Panc1 (cell line): ENCODE measurements around the gene INTS11. TPM values are rescaled to one million over a fixed set of nuclear protein-coding genes. Genes with fewer than 3 reads are reported as not detected.

Experiments used
- ATAC-seq: fragments of 200-7000 bp; cut with Tn5 transposase; 2 replicates; pipeline ENCODE4 v1.9.1; 2020; ENCODE audit warnings: mild to moderate bottlenecking, moderate library complexity
- BruUV-seq: library from RNA; stranded (reverse); fragments of 400-500 nt; replicated peaks from 2 replicates; lab custom pipeline; 2021; lab: Mats Ljungman, UMichigan
- CTCF ChIA-PET: fragments of 300-600 bp; sonication (Branson Sonifier 250); formaldehyde crosslinking; loops from one replicate; lab custom pipeline; 2022; ENCODE audit warnings: antibody characterized with exemption; lab: Charles Lee
- POLR2A ChIA-PET: fragments of 300-600 bp; sonication (Branson Sonifier 250); formaldehyde crosslinking; loops from one replicate; lab custom pipeline; 2022; ENCODE audit warnings: antibody characterized with exemption; lab: Charles Lee
- DNase-seq: peaks from one replicate; pipeline ENCODE4 v3.0.0-alpha.2; 2010; ENCODE audit warnings: low read depth, low spot score
- H3K27ac ChIP-seq: 2 replicates; pipeline ENCODE4 v1.5.1; 2011; ENCODE audit warnings: mild to moderate bottlenecking, low read length, inconsistent platforms
- H3K27me3 ChIP-seq: fragments of 200-500 bp; sonication (Bioruptor generic); 2 replicates; pipeline ENCODE4 v1.6.0; 2014; ENCODE audit warnings: low read length, inconsistent platforms; ENCODE audit not compliant: control insufficient read depth, insufficient read depth
- H3K36me3 ChIP-seq: fragments of 200-500 bp; sonication (Bioruptor generic); 2 replicates; pipeline ENCODE4 v1.5.1; 2014; ENCODE audit warnings: inconsistent platforms, mild to moderate bottlenecking, low read length, moderate library complexity; ENCODE audit not compliant: control insufficient read depth, insufficient read depth
- H3K4me1 ChIP-seq: 2 replicates; pipeline ENCODE4 v1.5.1; 2011; ENCODE audit warnings: inconsistent platforms, mild to moderate bottlenecking, low read length, moderate library complexity; ENCODE audit not compliant: control insufficient read depth, insufficient read depth
- H3K4me3 ChIP-seq, 2 experiments: 2 replicates each; pipeline ENCODE4 v1.5.1; 2011 to 2012; ENCODE audit warnings: low read depth in 2 of 2, low read length in 2 of 2, mild to moderate bottlenecking in 2 of 2, inconsistent platforms in 1 of 2, moderate library complexity in 1 of 2
- H3K9me3 ChIP-seq: fragments of 200-500 bp; sonication (Bioruptor generic); 2 replicates; pipeline ENCODE4 v1.5.1; 2014; ENCODE audit warnings: low read depth, mild to moderate bottlenecking, inconsistent platforms, low read length, moderate library complexity; ENCODE audit not compliant: control insufficient read depth, insufficient read depth
- POLR2AphosphoS5 ChIP-seq: IDR thresholded peaks from 2 replicates; pipeline ENCODE4 v1.6.1; 2012; ENCODE audit warnings: mild to moderate bottlenecking, low read depth, low read length, moderate library complexity
- SIN3A ChIP-seq: IDR thresholded peaks from 2 replicates; pipeline ENCODE4 v1.6.1; 2012; ENCODE audit warnings: low read depth, mild to moderate bottlenecking, low read length, moderate library complexity, borderline replicate concordance; ENCODE audit not compliant: insufficient read depth
- TCF7L2 ChIP-seq: IDR thresholded peaks from 2 replicates; pipeline ENCODE4 v1.6.1; 2011; ENCODE audit warnings: mild to moderate bottlenecking, low read depth, low read length, inconsistent platforms
- in situ Hi-C: cut with HindIII; loops from 2 replicates; pipeline ENCODE4 v1.10.0; 2016; ENCODE audit warnings: low sequenced_read_pairs, low pct_unique_long_range_greater_than_20kb
- intact Hi-C: fragments of 100-400 bp; cut with micrococcal nuclease; formaldehyde crosslinking; loops from one replicate; pipeline ENCODE4 v1.10.0; 2022; ENCODE audit not compliant: unreplicated experiment
- total RNA-seq: library from RNA; stranded (reverse); gene quantifications from one replicate; pipeline ENCODE4 v1.2.1, GENCODE V29; 2021; ENCODE audit not compliant: unreplicated experiment
- TF ChIP-seq, protein P1 (sequence below): fragments of 450-650 bp; IDR thresholded peaks from 2 replicates; pipeline ENCODE4 v1.5.1; 2017; ENCODE audit warnings: mild to moderate bottlenecking
- TF ChIP-seq, protein P2 (sequence below), 2 experiments: IDR thresholded peaks; 2 replicates each; pipeline ENCODE4 v1.6.1; 2011 to 2012; ENCODE audit warnings: low read depth in 2 of 2, control low read depth in 1 of 2, low read length in 1 of 2, mild to moderate bottlenecking in 1 of 2, moderate library complexity in 1 of 2; ENCODE audit not compliant: insufficient read depth in 1 of 2

The INTS11 gene
- total RNA-seq, 1 experiment from 2014 or later = 114 TPM

DNA sequence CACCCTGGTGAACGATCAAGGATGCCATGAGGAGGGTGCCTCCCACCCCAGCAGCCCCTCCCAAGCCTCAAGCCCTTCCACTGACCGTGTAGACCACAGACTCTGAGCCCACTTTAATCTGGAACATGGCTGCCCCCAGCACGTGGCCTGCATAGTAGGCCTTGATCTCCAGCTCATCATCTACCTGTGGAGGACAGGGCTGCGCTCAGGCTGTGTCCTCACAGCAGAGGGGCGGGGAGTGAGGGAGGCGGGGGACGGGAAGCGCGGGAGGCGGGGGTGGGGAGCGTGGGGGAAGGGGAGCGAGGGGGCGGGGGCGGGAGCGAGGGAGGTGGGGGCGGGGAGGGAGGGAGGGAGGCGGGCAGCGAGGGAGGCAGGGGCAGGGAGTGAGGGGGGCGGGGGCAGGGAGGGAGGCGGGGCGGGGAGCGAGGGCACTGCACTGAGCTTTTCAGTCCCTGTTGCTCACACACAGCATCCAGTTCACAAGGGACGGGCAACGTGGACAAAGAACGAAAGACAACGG is 9.0 kb downstream of the INTS11 start:
- CTCF ChIA-PET = no interaction called here
- POLR2A ChIA-PET = no interaction called here
- ATAC-seq (no peak), DNase-seq (no peak)
- BruUV-seq = no TSS peak
- H3K9me3 ChIP-seq = no peaks in the 10 kb centered on the region
- H3K4me3 ChIP-seq = no peak overlapping the region
- TF ChIP-seq, protein P1, sequence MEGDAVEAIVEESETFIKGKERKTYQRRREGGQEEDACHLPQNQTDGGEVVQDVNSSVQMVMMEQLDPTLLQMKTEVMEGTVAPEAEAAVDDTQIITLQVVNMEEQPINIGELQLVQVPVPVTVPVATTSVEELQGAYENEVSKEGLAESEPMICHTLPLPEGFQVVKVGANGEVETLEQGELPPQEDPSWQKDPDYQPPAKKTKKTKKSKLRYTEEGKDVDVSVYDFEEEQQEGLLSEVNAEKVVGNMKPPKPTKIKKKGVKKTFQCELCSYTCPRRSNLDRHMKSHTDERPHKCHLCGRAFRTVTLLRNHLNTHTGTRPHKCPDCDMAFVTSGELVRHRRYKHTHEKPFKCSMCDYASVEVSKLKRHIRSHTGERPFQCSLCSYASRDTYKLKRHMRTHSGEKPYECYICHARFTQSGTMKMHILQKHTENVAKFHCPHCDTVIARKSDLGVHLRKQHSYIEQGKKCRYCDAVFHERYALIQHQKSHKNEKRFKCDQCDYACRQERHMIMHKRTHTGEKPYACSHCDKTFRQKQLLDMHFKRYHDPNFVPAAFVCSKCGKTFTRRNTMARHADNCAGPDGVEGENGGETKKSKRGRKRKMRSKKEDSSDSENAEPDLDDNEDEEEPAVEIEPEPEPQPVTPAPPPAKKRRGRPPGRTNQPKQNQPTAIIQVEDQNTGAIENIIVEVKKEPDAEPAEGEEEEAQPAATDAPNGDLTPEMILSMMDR = no peak
- no peak for TF ChIP-seq SIN3A
- TF ChIP-seq, protein P2, sequence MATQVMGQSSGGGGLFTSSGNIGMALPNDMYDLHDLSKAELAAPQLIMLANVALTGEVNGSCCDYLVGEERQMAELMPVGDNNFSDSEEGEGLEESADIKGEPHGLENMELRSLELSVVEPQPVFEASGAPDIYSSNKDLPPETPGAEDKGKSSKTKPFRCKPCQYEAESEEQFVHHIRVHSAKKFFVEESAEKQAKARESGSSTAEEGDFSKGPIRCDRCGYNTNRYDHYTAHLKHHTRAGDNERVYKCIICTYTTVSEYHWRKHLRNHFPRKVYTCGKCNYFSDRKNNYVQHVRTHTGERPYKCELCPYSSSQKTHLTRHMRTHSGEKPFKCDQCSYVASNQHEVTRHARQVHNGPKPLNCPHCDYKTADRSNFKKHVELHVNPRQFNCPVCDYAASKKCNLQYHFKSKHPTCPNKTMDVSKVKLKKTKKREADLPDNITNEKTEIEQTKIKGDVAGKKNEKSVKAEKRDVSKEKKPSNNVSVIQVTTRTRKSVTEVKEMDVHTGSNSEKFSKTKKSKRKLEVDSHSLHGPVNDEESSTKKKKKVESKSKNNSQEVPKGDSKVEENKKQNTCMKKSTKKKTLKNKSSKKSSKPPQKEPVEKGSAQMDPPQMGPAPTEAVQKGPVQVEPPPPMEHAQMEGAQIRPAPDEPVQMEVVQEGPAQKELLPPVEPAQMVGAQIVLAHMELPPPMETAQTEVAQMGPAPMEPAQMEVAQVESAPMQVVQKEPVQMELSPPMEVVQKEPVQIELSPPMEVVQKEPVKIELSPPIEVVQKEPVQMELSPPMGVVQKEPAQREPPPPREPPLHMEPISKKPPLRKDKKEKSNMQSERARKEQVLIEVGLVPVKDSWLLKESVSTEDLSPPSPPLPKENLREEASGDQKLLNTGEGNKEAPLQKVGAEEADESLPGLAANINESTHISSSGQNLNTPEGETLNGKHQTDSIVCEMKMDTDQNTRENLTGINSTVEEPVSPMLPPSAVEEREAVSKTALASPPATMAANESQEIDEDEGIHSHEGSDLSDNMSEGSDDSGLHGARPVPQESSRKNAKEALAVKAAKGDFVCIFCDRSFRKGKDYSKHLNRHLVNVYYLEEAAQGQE (IDR thresholded peaks at IDR 0.05; ENCODE audit: insufficient read depth in 1 of 2, low read depth in 2 of 2, low read length in 1 of 2) = no peak
- 0 out of 2 replicates have a peak, but pooled peaks have one; percentile 30 for TF ChIP-seq POLR2AphosphoS5
- TF ChIP-seq TCF7L2 = no peak
- intact Hi-C loops (no loop called here), in situ Hi-C loops (no loop called here)
- peaks cover 21% of the 10 kb centered on the region for H3K4me1 ChIP-seq
- no peak overlapping the region for H3K27ac ChIP-seq
- H3K36me3 ChIP-seq = no peaks in the 10 kb centered on the region; the same call in none of the 2 replicates
- no peaks in the 10 kb centered on the region for H3K27me3 ChIP-seq

DNA sequence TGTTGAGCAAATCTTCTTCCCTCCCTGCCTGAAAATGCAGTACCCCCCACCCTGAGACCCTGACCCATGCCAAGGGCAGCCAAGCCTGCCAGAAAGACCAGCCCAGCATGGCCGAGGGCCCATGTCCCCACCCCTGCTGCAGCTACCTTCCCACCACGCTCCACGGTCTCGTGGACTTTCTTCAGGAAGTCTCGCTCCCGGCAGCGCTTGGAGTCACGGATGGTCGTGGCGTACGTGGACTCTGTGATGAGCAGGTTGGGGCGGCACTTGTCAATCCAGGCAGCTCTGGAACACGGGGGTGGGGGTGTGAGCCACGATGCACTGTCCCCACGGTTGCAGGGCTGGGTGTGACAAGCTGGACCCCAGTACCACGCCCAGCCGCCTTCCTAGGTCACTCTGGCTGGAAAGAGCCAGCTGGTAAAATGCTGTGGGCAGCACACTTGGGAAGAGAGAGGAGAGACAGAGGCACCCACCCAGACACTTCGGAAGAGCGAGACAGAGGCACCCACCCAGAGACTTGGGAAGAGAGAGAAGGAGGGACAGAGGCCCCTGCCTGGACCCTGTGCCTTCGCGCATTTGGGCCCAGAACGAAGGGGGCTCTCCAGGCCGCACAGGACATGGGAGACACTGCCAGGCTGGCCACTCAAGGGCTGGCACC is 9.7 kb downstream of the INTS11 start:
- in situ Hi-C loops = no loop called here
- POLR2A ChIA-PET = no interaction called here

More for the DNA sequence above, 9.7 kb downstream of the INTS11 start:
- Histone ChIP-seq H3K27me3 (no peaks in the 10 kb centered on the region), H3K36me3 (no peaks in the 10 kb centered on the region; the same call in none of the 2 replicates), H3K4me1 (peaks cover 25% of the 10 kb centered on the region), H3K9me3 (no peaks in the 10 kb centered on the region), H3K4me3 (no peak overlapping the region), H3K27ac (no peak overlapping the region)
- TF ChIP-seq, protein P2 (IDR thresholded peaks at IDR 0.05; ENCODE audit: insufficient read depth in 1 of 2, low read depth in 2 of 2, low read length in 1 of 2) = no peak
- TF ChIP-seq SIN3A (no peak), POLR2AphosphoS5 (no peak), TCF7L2 (no peak)
- TF ChIP-seq, protein P1 = no peak
- no peak for DNase-seq
- no TSS peak for BruUV-seq
- intact Hi-C loops = no loop called here
- ATAC-seq = no peak
- CTCF ChIA-PET = no interaction called here
